Transverse colon (tissue), 4 donors: ENCODE measurements around the gene MRPL10. TPM values are rescaled to one million over a fixed set of nuclear protein-coding genes. Genes with fewer than 3 reads are reported as not detected.

Experiments
- DNase-seq: peaks from one replicate; pipeline ENCODE4 v3.0.0-alpha.2; 2019
- H3K27ac ChIP-seq, 4 donors: fragments of 200-600 bp; sonication (generic); 2 replicates each; pipeline ENCODE4 v1.5.1; 2016 to 2018; ENCODE audit warnings: inconsistent platforms in 4 of 4
- H3K27me3 ChIP-seq: fragments of 200-600 bp; sonication (generic); 2 replicates; pipeline ENCODE4 v1.5.1; 2017; ENCODE audit warnings: inconsistent platforms
- H3K36me3 ChIP-seq, 4 donors: fragments of 200-600 bp; sonication (generic); 2 replicates each; pipeline ENCODE4 v1.5.1; 2017 to 2019; ENCODE audit warnings: inconsistent platforms in 4 of 4
- H3K4me1 ChIP-seq, 4 donors: fragments of 200-600 bp; sonication (generic); 2 replicates each; pipeline ENCODE4 v1.5.1; 2017 to 2020; ENCODE audit warnings: inconsistent platforms in 4 of 4
- H3K4me3 ChIP-seq, 4 donors: fragments of 200-600 bp; sonication (generic); 1 replicate in 1 of 4; 2 replicates in 3 of 4; pipeline versions ENCODE4 v1.5.1 to v1.6.1; 2017 to 2019; ENCODE audit warnings: inconsistent platforms in 4 of 4
- H3K9me3 ChIP-seq, 2 donors: fragments of 200-600 bp; sonication (generic); 2 replicates each; pipeline ENCODE4 v1.5.1; 2017 to 2019; ENCODE audit warnings: inconsistent platforms in 2 of 2
- CTCF ChIP-seq, 5 experiments: fragments of 200-600 bp in 3 of 5; fragments of 450-650 bp in 2 of 5; sonication (generic) in 3 of 5; IDR thresholded peaks; 1 replicate in 2 of 5; 2 replicates in 3 of 5; pipeline ENCODE4 v1.5.1; 2016 to 2017; ENCODE audit warnings: antibody characterized with exemption in 5 of 5, inconsistent platforms in 3 of 5, mild to moderate bottlenecking in 2 of 5, moderate library complexity in 1 of 5
- EP300 ChIP-seq: sonication (generic); formaldehyde crosslinking; IDR thresholded peaks from one replicate; pipeline ENCODE4 v1.6.1; 2017; ENCODE audit warnings: antibody characterized with exemption, low read depth
- POLR2A ChIP-seq: fragments of 450-650 bp; IDR thresholded peaks from one replicate; pipeline ENCODE4 v1.6.1; 2016; ENCODE audit warnings: antibody characterized with exemption, mild to moderate bottlenecking, moderate library complexity
- POLR2AphosphoS5 ChIP-seq, 3 donors: sonication (generic); formaldehyde crosslinking; IDR thresholded peaks; one replicate each; pipeline ENCODE4 v1.6.1; 2016; ENCODE audit warnings: antibody characterized with exemption in 3 of 3
- WGBS, 2 donors: methylation state at CpG; one replicate each; pipeline ENCODE4 v1.1.5; 2018; ENCODE audit warnings: low coverage in 1 of 2; 5-methylcytosine and 5-hydroxymethylcytosine counted together
- in situ Hi-C, 4 donors: fragments of 200-750 bp; cut with MboI; loops; one replicate each; pipeline versions ENCODE4 v1.15.0 to v1.15.1; 2017; ENCODE audit warnings: low sequenced_read_pairs in 3 of 4, low pct_ligation_motif_present in 1 of 4, low pct_unique_long_range_greater_than_20kb in 1 of 4
- intact Hi-C: fragments of 100-400 bp; cut with DNase I; formaldehyde crosslinking; loops from one replicate; pipeline ENCODE4 v1.15.1; 2023; ENCODE audit warnings: low total_unique reads
- total RNA-seq, 4 donors: library from RNA; depleted of rRNA; stranded (reverse); fragments of >200 nt; gene quantifications; one replicate each; pipeline ENCODE4 v1.1.0, GENCODE V29; 2016

Gene MRPL10
- total RNA-seq, 4 donors from 2014 or later, result 12.9 to 41.8 (median 32.0) TPM

- Histone ChIP-seq H3K36me3 (no peaks in the 10 kb centered on the region), H3K9me3 (no peaks in the 10 kb centered on the region), H3K4me1 (peaks cover 13 to 22% (median 19%) of the 10 kb centered on the region in 4 donors), H3K27ac (no peak overlapping the region), H3K4me3 (no peak overlapping the region), H3K27me3 (peaks cover 25% of the 10 kb centered on the region)
- 70 to 72% methylated on average over 5 to 10 of the region's 10 CpGs for WGBS, 2 donors
- DNase-seq, result no peak
- intact Hi-C loops, result no loop called here
- no peak for TF ChIP-seq POLR2A
- no peak for TF ChIP-seq CTCF (IDR thresholded peaks at IDR 0.05)
- no peak for TF ChIP-seq EP300
- TF ChIP-seq POLR2AphosphoS5 (IDR thresholded peaks at IDR 0.05), result no peak
- in situ Hi-C loops, result no loop called here
Observed at GRCh38 chr17:47878203-47879027, 47.1 kb upstream of the MRPL10 start.

- Histone ChIP-seq H3K27me3 (peaks cover 35% of the 10 kb centered on the region), H3K27ac (no peak overlapping the region), H3K9me3 (no peaks in the 10 kb centered on the region), H3K36me3 (no peaks in the 10 kb centered on the region), H3K4me3 (no peak overlapping the region), H3K4me1 (peaks cover 9 to 14% (median 10%) of the 10 kb centered on the region in 4 donors)
- in situ Hi-C loops, result no loop called here
- no peak for DNase-seq
- WGBS, 2 donors, result 62% methylated on average over 9 of the region's 9 CpGs; no CpG with 5 or more reads in 1 of the 2 donors
- intact Hi-C loops, result no loop called here
- TF ChIP-seq EP300, result no peak
- no peak for TF ChIP-seq POLR2A
- TF ChIP-seq POLR2AphosphoS5 (IDR thresholded peaks at IDR 0.05), result no peak
- no peak for TF ChIP-seq CTCF (IDR thresholded peaks at IDR 0.05)
Observed at GRCh38 chr17:47877368-47878034, 46.2 kb upstream of the MRPL10 start.

GRCh38 chr17:47875011-47875985 lies 44.0 kb upstream of the MRPL10 start:
- in situ Hi-C loops, result no loop called here

More at GRCh38 chr17:47875011-47875985, 44.0 kb upstream of the MRPL10 start:
- no peak overlapping the region for H3K4me3 ChIP-seq
- no peaks in the 10 kb centered on the region for H3K9me3 ChIP-seq
- no peaks in the 10 kb centered on the region for H3K36me3 ChIP-seq
- TF ChIP-seq POLR2A (no peak), CTCF (IDR thresholded peaks at IDR 0.05) (no peak), EP300 (no peak), POLR2AphosphoS5 (IDR thresholded peaks at IDR 0.05) (no peak)
- DNase-seq, result no peak
- no peaks in the 10 kb centered on the region for H3K4me1 ChIP-seq
- H3K27ac ChIP-seq, result no peak overlapping the region
- intact Hi-C loops, result no loop called here
- peaks cover 55% of the 10 kb centered on the region for H3K27me3 ChIP-seq
- 66 to 80% methylated on average over 2 to 11 of the region's 11 CpGs for WGBS, 2 donors
